NCI-H1694 treated with DMSO at 0.1 percent for 48 hours (cell line): ENCODE results near the gene SPATA2L.

Experiments
- DNase-seq: peaks from one replicate; lab custom pipeline; 2025; lab: John Stamatoyannopoulos, UW

SPATA2L gene

DNA sequence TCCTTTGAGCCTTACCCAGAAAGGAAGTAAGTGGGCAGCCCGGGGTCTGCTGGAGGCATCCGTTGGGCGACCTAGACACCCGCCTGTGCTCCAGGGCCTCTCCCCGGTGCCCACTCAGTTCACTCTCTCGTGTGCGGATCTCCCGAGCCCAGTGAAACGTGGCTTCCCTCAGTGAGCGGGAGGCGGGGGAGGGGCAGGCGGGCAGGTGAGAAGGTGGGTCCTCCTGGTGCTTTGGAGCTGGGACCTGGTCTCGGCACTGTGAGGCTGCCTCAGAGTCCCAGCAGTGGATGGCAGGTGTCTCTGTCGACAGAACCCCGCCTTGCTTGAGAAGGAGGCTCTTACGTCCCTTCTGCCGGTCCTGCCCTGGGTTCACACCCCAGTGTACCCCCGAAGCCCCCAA lies 27.8 kb upstream of the SPATA2L start:
- no peak for DNase-seq

GRCh38 chr16:89727406-89728120 lies 26.1 kb upstream of the SPATA2L start:
- no peak for DNase-seq

DNA sequence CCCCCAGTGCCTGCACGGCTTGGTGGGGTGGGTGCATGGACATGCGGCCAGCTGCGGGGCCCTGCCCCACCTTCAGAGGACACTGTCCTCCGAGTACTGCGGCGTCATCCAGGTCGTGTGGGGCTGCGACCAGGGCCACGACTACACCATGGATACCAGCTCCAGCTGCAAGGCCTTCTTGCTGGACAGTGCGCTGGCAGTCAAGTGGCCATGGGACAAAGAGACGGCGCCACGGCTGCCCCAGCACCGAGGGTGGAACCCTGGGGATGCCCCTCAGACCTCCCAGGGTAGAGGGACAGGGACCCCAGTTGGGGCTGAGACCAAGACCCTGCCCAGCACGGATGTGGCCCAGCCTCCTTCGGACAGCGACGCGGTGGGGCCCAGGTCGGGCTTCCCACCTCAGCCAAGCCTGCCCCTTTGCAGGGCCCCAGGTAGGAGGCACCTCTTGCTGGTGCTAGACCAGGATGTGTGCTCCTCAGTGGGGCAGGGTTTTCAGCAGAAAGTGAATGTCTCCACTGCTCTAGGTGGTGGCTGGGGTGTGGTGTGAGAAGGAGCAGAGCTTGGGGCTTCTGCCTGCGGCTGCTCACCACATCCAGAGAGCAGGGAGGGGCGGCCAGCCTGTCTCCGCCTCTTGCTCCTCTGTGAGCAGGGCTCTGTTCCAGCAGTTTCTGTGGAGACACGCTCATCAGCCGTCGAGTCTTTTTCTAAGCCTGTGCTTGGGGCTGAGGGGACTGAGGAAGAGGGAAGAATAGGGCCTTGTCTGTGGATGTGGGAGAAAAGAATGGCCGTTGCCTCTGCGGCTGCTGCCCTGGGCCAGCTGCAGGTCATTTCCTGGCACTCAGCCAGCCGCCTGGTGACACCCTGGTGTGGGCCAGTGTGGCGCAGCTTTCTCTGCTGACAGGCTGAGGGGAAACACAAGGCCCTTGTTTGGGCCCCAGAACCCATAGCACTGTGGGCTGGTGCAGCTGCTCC lies 22.1 kb upstream of the SPATA2L start:
- no peak for DNase-seq

DNA sequence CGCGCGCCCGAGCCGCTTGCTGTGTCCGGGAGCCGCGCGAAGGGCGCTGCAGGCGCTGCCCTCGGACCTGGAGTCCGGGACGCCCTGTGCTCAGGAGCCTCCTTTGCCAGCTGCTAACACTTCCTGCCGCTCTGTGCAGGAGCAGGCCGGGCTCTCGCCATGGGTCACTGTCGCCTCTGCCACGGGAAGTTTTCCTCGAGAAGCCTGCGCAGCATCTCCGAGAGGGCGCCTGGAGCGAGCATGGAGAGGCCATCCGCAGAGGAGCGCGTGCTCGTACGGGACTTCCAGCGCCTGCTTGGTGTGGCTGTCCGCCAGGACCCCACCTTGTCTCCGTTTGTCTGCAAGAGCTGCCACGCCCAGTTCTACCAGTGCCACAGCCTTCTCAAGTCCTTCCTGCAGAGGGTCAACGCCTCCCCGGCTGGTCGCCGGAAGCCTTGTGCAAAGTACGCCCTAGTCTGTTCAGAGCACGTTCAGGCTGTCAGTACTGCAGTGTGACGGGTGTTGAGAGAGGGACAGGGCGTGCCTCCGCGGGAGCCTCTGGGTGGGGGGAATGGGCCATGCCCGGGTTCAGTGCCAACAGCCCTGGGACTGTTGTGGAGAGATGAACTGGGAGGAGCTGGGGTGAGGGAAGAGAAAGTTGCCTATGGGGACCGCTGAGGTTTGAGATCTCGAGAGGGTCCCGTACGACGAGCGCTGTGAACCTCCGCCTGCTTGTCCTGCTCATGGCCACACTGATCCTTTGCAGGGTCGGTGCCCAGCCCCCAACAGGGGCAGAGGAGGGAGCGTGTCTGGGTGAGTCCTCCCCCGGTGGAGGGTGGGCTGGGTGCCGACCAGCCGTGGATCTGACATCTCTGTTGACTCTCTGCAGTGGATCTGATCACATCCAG lies 21.1 kb upstream of the SPATA2L start:
- no peak for DNase-seq

DNA sequence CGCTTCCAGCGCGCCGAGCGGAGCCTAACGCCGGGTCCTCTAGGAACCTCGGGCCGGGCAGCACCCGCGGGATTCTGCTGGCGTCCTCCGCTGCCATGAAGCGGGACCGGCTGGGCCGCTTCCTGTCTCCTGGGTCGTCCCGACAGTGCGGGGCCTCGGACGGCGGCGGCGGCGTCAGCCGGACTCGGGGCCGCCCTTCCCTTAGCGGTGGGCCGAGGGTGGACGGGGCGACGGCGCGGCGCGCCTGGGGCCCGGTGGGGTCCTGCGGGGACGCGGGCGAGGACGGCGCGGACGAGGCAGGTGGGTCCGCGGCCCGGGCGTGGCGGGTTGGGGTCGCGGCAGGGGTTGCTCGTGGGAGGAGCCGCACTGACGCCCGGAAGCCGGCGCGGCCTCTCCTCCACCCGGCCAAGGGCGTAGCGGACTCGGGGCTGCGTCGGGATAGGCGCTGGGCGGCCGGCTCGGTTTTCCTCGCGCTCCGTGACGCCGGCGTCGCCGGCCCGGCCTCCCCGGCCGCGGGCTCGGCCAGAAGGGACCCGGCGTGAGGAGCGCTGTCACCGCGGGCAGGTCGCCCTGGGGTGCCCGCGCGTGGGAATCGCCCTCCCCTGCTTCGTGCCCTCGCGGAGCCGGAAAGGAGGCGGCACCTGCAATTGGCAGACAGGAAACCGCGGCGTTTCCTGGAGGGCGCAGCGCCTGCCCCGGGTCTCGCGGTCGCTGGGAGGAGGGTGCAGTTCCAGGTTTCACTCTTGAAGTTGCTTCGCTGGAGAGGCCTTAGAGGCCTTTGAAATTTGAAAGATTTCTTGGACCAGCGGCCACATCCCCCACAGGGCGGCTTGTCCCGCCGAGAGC lies 20.3 kb upstream of the SPATA2L start:
- DNase-seq, result no peak

GRCh38 chr16:89720813-89721545 lies 19.5 kb upstream of the SPATA2L start, which contains the start of the genes VPS9D1 and ZNF276:
Gene VPS9D1 (minus strand): TSS chr16:89720898. CDS start chr16:89720861, 37 bp downstream.
Gene ZNF276 (plus strand): TSS chr16:89721537. CDS start chr16:89721641, 104 bp downstream.
- peak; percentile 66 for DNase-seq

- no peak for DNase-seq
These were observed 19.0 kb upstream of the SPATA2L start for GRCh38 chr16:89720551-89720812.

- no peak for DNase-seq
These were observed 16.4 kb upstream of the SPATA2L start for GRCh38 chr16:89717688-89718505.

GRCh38 chr16:89716916-89717687 lies 15.6 kb upstream of the SPATA2L start:
- DNase-seq, result no peak

DNA sequence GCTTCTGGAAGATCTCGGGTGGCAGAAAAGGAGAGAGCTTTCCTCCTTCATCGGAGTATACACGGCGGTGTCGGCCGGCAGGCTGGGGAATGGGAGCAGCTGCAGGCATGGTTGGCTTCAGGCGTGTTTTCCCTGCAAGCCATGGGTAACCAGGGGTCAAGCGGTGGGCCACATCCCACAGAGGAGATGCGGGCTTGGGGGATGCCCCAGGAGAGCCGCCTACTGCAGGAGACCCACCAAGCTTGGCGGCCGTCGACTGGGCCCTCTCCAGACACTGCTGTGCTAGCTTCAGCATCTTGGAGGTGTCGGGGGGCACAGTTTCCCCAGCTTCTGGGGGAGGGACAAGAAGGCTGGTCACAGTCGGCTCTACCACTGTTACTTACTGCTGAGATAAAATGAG lies 15.0 kb upstream of the SPATA2L start:
- no peak for DNase-seq

- DNase-seq, result no peak
These were observed 10.8 kb upstream of the SPATA2L start for GRCh38 chr16:89712274-89712781.

DNA sequence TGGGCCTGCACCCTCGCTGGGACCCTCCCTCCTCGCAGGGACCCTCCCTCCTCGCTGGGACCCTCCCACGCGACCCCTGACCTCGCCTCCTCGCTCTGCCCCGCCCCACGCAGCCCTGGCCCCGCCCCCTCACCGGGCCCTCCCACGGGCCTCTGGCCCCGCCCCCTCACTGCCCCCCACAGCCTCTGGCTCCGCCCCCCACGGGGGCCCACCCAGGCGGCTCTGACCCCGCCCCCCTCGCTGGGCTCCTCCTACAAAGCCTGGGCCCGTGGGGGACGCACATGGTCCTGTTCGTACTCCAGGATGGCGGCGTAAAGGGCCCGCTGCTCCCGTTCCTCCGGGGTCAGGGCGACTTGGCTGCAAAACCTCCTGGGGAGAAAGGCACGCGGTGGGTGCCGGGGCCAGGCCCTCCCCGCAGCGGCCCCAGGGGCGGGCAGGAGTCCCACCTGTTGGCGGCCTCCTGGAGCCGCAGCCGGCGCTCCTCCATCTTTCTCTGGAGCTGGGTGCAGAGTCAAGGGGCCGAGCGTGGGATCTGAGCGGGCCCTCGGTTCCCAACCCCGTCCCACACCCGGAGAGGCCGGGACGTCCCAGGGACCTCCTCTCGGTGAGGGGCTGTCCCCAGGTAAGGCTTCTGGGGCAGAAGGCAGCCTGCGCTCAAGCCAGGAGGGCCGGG lies 10.2 kb upstream of the SPATA2L start:
- no peak for DNase-seq

DNA sequence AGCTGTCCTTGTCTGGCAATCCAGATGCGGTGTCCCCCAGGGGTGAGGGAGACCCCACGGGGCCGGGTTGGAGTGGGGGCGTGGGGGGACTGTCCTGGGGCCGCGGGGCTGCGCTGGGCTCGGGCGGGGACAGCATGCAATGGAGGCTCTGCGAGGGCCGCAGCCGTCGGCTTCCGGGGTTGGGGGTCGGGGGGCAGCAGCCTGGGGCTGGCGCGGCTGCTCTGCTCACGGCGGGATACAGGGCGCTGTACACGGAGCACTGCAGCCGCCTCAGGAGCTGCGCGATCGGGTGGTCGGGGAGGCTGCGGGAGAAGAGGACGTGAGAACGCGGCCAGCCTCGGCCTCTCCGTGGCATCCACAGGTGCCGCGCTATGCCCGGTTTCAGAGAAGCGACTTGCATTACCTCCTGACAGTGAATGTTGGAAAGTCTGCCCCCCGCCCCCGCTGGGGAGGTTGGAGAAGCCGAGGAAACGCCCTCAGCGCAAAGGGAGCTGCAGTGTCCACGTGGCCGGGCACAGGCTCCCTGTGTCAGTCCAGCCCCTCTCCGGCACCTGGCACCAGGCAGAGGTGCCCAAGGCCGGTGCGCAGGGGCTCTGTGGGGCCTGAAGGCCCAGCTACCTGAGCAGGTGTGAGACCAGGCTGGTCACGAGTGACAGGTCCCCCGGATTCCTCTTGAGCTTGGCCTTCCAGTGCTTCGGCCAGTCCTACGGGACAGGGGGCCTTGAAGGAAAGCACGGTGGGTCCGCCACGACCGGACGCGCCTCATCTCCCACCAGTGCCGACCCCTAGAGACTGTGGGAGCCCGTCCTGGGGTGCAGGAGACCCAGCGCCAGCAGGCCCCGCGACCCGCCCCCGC lies 9.4 kb upstream of the SPATA2L start:
- DNase-seq, result no peak

DNA sequence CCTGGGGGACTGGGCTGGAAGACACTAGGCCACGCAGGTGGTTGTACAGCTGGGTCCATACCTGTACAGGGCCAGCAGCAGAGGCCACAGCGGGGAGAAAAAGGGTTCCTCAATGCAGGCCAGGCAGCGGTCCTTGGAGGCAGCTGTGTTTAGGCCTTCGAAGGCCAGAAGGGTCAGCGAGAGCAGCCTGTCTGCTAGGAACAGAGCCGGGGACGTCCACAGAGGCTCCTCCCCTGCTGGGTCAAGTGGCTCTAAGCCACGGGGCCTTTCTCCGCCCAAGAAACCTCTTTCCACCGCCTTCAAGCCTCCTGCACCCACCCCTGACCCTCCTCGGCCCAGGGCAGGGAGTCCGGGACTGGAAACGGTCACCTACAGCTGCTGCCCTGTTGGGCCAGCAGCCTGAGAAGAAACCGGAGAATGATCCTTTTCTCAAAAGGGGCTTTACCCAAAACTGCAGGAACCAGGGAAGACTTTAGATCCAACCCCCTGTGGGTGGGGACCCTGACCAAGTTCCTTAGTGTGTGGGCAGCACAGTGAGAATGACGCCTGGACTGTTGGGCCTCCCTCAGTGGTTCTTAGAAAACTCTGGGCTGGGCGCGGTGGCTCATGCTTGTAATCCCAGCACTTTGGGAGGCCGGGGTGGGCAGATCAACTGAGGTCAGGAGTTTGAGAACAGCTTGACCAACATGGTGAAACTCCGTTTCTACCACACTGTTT lies 8.4 kb upstream of the SPATA2L start:
- DNase-seq, result no peak

GRCh38 chr16:89709166-89709565 lies 7.7 kb upstream of the SPATA2L start:
- DNase-seq, result no peak

DNA sequence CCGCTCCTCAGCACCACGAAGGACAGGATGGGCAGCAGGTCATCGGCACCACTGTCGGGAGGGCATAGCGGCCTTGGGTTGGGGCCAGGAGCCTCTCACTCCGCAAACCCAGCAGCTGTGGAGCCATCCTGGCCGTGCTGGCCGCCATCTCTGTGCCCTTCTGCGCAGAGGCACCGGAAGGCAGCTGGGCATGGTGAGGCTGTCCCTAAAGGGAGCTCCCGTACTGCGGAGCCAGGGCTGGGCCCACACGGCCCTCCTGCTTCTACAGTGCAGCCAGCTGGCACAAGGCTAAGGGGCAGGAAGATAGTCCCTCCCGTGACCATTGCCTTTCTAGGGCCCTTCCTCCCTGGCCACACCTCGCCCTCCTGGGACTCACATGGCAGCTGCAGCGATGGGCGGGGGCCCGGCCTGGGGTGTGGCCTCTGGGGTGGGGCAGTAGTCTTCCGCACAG lies 7.0 kb upstream of the SPATA2L start:
- DNase-seq, result no peak
